HG02885 (cell line): ENCODE measurements around the gene ADAM15.
A peak's percentile ranks its signal among the peaks of the same experiment; 100 is the strongest.

Experiments used
- ATAC-seq: cut with Tn5 transposase; IDR thresholded peaks from one replicate; pipeline ENCODE4 v1.9.1; 2021; ENCODE audit warnings: mild to moderate bottlenecking; ENCODE audit not compliant: unreplicated experiment, poor library complexity

Gene ADAM15

GRCh38 chr1:155050560-155051341 lies at the start of gene ADAM15:
ADAM15 (plus strand) TSS chr1:155051316; CDS start chr1:155051387, 71 bp downstream.
- peak; percentile 72 for ATAC-seq

GRCh38 chr1:155001425-155001674 lies 49.8 kb upstream of the ADAM15 start:
- no peak for ATAC-seq

GRCh38 chr1:155001675-155002463 lies 49.2 kb upstream of the ADAM15 start:
- ATAC-seq = peak; percentile 70

- ATAC-seq = peak; percentile 4
These were observed 48.5 kb upstream of the ADAM15 start, which contains the start of gene ZBTB7B for GRCh38 chr1:155002464-155003226. ZBTB7B (plus strand) TSS chr1:155002802; CDS start chr1:155014661, 11,859 bp downstream.

- ATAC-seq = no peak
These were observed 47.8 kb upstream of the ADAM15 start for GRCh38 chr1:155003227-155003765.

GRCh38 chr1:155003766-155004351 lies 47.3 kb upstream of the ADAM15 start:
- ATAC-seq = no peak

- no peak for ATAC-seq
These were observed 46.6 kb upstream of the ADAM15 start for GRCh38 chr1:155004352-155005075.

GRCh38 chr1:155005076-155006011 lies 45.8 kb upstream of the ADAM15 start:
- no peak for ATAC-seq

GRCh38 chr1:155006601-155007101 lies 44.5 kb upstream of the ADAM15 start:
- ATAC-seq = no peak

- ATAC-seq = no peak
These were observed 43.8 kb upstream of the ADAM15 start for GRCh38 chr1:155007251-155007828.

GRCh38 chr1:155008015-155008941 lies 42.8 kb upstream of the ADAM15 start:
- no peak for ATAC-seq

- no peak for ATAC-seq
These were observed 41.9 kb upstream of the ADAM15 start for GRCh38 chr1:155009221-155009711.

GRCh38 chr1:155009742-155010141 lies 41.4 kb upstream of the ADAM15 start:
- no peak for ATAC-seq

GRCh38 chr1:155010211-155010918 lies 40.8 kb upstream of the ADAM15 start:
- ATAC-seq = no peak

GRCh38 chr1:155011004-155011416 lies 40.1 kb upstream of the ADAM15 start:
- no peak for ATAC-seq

- ATAC-seq = no peak
These were observed 39.6 kb upstream of the ADAM15 start for GRCh38 chr1:155011437-155012025.
